Embryonic facial prominence (tissue), 1 donor: Measurements from ENCODE around the gene MPC1.

Experiments used
- DNase-seq: peaks from one replicate; pipeline ENCODE4 v3.0.0-alpha.2; 2016; ENCODE audit errors: extremely low spot score

The MPC1 gene

GRCh38 chr6:166382933-166383801, at the start of gene MPC1:
Gene MPC1, minus strand, starts transcription at chr6:166382940. Its CDS starts 64 bp downstream, at chr6:166382876.
- DNase-seq: peak; percentile 88

DNA sequence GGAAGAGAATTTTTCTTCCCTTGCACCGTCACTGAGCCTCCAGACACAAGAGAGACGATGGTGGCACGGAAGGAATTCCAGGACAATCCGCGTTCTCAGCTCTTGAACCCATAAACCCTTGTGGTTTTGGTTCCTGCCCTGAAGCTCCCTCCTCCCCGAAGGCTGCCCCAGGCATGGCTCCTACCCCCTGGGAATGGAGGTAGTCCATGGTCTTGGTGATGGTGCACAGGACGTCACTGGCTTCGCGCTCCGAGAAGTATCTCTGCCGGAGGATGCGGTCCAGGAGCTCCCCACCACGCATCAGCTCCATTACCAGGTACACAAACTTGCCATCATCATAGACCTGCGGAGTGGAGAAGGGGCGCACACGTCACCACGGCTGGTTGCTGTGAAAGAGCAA, 47.5 kb upstream of the MPC1 start:
- no peak for DNase-seq

DNA sequence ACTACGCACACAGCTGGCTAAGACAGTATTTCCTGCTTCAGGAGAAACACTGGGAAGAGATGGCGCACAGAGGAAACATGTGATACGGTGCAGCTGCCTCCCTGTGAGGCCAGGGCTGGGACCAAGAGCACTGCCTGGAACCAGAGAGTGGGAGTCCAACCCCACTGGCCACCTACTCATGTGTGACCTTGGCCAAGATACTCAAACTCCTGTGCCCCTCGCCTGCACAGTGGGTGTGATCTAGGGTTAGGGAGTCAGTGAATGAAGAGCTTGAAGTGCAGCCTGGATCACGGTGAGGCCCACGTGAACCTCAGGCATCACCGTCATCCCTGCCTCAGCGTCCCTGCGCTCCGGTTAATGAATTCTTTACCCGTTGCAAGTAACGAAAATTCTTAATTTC, 41.7 kb upstream of the MPC1 start:
- DNase-seq: no peak

GRCh38 chr6:166423781-166424180, 41.0 kb upstream of the MPC1 start:
- no peak for DNase-seq

DNA sequence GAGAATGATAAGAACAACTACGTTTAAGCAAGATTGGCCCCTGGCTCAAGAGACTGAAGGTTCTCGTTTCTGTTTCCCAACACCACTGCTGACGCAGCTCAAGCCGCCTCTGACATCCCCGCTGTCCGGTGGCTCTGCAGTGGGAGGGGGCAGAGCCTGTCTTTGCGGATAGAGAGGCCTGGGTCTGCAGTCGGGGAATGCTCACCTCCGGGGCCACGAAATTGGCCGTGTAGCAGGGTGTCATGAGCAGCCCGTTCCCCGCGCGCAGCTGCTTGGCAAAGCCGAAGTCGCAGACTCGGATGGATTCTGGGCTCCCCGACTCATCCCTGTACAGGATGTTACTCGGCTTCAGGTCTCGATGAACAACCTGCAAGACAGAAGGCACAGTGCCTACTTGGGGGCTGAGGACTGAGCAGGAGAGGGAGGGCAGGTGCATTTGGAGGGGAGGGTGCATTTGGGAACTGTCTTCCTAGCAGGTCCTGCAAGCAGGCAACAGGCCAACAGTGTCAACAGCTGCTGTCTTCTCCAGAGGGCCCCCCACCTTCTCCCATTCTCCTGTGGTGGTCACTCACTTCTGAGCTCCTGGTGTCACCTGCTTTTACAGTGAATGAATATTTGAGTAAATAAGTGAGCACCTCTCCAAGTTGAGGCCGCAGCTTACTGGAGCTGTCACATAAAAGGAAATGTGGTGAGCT, 40.5 kb upstream of the MPC1 start:
- DNase-seq: no peak

DNA sequence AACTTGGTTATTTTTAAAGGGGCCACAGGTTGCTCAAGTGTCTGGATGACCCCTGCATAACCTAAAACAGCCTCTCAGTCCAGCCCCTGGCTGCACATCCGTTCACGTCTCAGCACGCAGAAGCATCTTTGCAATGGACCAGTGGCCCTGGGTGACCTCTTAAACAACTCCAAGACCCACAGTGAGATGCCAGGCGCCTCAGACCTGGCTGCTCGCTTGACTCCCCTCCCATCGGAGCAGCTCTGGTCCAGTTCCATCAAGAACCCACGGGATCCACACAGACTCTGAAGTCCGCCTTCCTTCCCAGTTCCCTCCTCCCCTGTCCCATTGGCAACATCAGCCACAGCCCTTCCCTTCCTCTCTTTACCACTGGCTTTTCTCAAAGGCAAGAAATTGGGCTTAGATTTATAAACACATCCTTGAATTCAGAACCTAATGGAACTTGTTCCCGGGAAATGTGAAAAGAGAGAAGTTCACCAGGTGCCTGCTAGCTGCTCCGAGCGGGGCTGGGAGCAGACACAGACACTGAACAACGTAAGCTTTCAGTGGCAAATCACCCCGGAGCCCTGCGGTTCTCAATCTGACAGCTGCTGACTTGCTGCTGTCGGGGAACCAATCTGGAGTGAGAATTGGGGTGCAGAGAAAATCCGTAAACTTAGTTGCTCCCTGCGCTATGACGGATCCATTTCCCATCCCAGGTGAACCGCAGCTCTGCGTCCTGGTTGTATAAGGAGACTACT, 39.6 kb upstream of the MPC1 start:
- no peak for DNase-seq

DNA sequence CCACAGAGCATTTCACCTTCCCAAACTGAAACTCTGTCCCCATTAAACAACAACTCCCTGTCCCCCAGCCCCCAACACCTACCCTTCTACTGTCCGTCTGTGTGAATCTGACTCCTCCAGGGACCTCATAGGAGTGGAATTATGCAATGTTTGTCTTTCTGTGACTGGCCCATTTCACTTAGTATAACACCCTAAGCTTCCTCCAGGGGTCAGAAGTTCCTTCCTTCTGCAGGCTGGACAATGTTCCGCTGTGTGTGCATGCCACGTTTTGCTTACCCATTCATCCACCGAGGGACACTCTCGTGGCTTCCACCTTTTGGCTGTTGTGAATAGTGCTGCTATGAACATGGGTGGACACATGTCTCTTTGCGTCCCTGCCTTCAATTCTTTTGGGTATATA, 37.6 kb upstream of the MPC1 start:
- DNase-seq: no peak

- no peak for DNase-seq
Observed at GRCh38 chr6:166419717-166420116, 37.0 kb upstream of the MPC1 start.

GRCh38 chr6:166419286-166419685, 36.5 kb upstream of the MPC1 start:
- DNase-seq: no peak

DNA sequence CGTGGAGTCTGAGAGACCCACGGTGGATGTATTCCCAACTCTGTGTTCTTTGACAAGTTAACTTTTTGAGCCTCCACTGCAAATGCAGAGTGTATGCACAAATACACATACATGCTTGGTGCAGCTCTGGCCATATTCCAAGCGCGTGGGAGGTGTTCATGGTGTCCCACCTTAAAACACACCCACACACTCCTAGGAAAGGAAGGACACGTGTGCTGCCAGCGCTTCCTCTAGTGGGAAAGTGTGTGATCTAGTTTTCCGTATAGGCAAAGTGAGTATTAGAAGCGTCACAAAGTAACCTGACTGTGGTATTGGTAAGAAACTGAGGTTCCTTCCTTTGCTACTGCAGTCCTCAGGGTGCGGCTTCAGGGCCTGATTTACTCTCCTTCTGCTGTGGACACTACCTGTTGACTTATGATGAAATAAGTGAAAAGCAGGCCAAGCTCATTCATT, 36.0 kb upstream of the MPC1 start:
- DNase-seq: no peak

- DNase-seq: no peak
Observed at GRCh38 chr6:166417285-166417691, 34.5 kb upstream of the MPC1 start.

GRCh38 chr6:166415833-166416347, 33.1 kb upstream of the MPC1 start:
- DNase-seq: no peak

GRCh38 chr6:166415306-166415705, 32.6 kb upstream of the MPC1 start:
- no peak for DNase-seq

GRCh38 chr6:166413491-166413951, 30.8 kb upstream of the MPC1 start:
- DNase-seq: no peak

GRCh38 chr6:166412911-166413384, 30.2 kb upstream of the MPC1 start:
- no peak for DNase-seq

- DNase-seq: no peak
Observed at GRCh38 chr6:166412156-166412910, 29.6 kb upstream of the MPC1 start.

DNA sequence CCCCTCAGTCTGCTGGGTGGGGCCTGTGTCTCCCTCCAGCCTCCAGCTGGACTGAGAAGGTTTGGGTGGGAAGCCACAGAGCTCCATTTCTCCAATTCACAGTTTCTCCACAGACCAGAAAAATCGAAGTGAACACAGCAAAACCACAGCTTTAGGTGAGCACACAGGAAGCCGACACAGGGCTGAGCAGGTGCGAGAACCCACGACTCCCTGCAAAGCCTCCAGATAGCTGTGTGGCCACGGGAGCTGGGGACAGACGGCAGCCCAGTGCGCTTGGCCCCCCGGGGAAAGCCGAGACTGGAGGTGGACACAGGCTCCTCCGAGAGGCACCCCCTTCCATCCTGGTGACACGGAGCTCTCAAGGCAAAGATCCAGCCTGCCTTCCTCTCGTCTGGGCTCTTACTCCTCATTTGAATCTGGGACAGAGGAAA, 29.0 kb upstream of the MPC1 start:
- no peak for DNase-seq

DNA sequence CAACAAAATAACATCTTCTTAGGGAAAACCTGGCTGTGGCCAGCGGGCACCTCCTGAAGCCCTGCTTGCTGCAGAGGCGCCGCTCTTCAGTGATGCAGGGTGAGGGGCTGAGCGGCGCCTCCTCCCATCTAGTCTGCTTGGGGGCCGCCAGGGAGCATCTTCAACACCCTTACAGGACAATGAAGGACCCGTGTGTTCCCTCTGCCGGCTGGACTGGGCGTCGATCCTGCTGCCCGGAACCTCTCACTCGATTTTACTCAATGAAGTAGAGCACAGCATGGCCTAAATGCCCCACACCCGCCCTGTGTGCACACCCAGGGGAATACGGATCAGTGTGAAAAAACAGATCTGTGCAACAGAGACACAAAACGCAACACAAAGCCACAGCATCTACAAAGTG, 28.5 kb upstream of the MPC1 start:
- no peak for DNase-seq

DNA sequence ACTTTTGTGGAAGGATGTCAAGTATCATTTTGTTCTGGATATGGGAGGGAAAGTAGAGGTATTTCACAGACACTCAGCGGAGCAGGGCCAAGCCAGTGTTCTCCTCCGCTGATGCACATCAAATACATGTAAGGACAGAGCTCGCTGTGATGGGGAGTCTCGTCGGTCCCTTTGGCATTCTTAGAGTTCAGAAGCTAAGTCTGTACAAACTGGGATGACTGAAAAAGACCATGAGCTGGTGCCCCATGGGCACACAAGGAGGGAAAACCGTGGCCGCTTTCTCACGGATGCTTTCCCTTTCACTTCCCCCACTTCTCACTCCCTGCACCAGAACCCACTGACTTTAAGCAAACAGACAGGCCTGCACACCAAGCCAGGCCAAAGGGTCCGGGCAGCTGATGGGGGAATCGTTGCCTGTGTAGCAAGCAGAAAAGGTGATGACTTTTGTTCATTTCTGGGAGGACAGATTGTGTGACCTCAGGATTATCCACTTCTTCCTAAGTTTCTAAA, 27.7 kb upstream of the MPC1 start:
- no peak for DNase-seq

DNA sequence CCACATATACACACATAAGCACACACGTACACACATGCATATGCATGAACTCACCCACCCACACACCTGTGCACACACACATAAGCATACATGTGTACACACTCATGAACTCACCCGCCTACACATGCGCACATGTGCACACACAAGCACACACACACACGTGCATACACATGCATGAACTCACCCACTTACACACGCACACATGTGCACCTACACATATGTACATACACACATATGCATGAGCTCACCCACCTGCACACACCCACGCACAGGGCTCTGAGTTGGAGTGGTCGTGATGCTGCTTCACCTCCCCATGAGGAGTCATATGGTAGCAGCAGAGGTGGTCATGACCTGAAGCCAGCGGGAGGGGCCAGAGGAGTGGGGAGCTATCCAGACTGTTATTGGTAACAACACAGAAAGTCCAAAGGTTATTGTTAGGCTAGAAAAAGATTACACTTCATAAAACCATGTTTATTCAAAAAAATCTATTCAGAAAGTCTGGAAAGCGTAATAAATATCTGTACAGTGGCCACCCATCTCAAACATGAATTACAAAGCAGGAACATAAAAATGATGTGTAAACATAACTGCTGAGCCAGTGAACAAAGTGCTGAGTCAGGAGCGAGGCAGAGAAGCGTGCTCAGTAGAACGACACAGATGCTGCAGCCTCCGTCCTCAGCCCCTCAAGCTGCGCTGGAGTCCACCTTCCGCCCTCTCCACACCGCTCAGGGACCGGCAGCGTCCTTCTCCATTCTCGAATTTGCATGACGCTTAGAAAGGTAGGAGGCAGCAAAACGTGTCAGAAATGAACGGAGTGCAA, 26.4 kb upstream of the MPC1 start:
- no peak for DNase-seq
